ENCODE results near the gene ATP8A2. TPM values are rescaled to one million over a fixed set of nuclear protein-coding genes. Genes with fewer than 3 reads are reported as not detected.

The ATP8A2 gene
- total and polyA plus RNA-seq, 9 of the 15 experiments (the other 6 are each of a cell fraction or from before 2014, with no cell fraction given) = under 0.01 to 0.33 (median 0.06) TPM; not detected in 4

DNA sequence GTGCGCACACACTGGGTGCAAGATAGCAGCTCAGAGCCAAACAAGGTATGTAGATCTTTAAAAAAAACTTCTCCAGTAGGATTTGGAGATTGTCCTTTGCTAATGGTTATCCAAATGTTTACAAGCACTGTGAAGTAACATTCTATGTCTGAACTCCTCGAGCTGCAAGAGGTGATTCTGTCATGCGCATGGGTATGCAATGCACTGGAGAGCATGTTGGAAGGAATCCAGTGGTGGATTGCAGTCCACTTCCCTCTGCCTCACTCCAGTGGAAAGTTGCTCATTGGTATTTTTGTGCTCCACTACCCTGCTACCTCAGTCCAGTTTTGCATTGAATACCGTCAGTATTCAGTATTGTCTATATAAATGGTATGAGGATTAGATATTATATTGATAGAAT lies 132.1 kb downstream of the ATP8A2 start:
- Histone ChIP-seq H2AFZ (ENCODE audit: low read depth, low read length) (no peak overlapping the region), H3K36me3 (ENCODE audit: control insufficient read depth, insufficient read depth, low read length) (no peaks in the 10 kb centered on the region), H3K27ac (ENCODE audit: extremely low read depth, low read depth, low read length) (no peak overlapping the region), H3K4me1 (replicated peaks in 1 of 2; ENCODE audit: control insufficient read depth in 2 of 2, insufficient read depth in 2 of 2, low read length in 2 of 2) (no peaks in the 10 kb centered on the region), H3K4me3 (no peak overlapping the region), H3K27me3 (ENCODE audit: control insufficient read depth in 2 of 2, insufficient read depth in 2 of 2, low read length in 2 of 2) (peaks cover 0 to 15% of the 10 kb centered on the region in 2 experiments; a peak in 3 of 5 replicates), H3K9me1 (ENCODE audit: control insufficient read depth, insufficient read depth, low read length) (no peaks in the 10 kb centered on the region), H4K20me1 (replicated peaks; ENCODE audit: control insufficient read depth, insufficient read depth, low read length) (no peaks in the 10 kb centered on the region), H3K79me2 (ENCODE audit: control insufficient read depth, insufficient read depth, low read length) (no peaks in the 10 kb centered on the region), H3K9me3 (replicated peaks; ENCODE audit: control insufficient read depth, insufficient read depth, low read depth, low read length) (no peaks in the 10 kb centered on the region), H3K4me2 (ENCODE audit: insufficient read depth, low read length) (no peak overlapping the region), H3K9ac (ENCODE audit: insufficient read depth in 1 of 2, low read depth in 2 of 2, low read length in 2 of 2) (no peak overlapping the region)
- FAIRE-seq = no peak
- TF ChIP-seq ZNF212 (CRISPR knock-in tag; IDR thresholded peaks at IDR 0.05) (no peak), ZNF12 (CRISPR knock-in tag; IDR thresholded peaks at IDR 0.05) (no peak), ZNF239 (CRISPR knock-in tag; IDR thresholded peaks at IDR 0.05) (no peak), ZNF143 (CRISPR knock-in tag; IDR thresholded peaks at IDR 0.05) (no peak), PURB (CRISPR knock-in tag; IDR thresholded peaks at IDR 0.05; ENCODE audit: low read depth) (no peak), KLF1 (tag; IDR thresholded peaks at IDR 0.05) (no peak), BACH1 (tag; IDR thresholded peaks at IDR 0.05) (no peak), CCNT2 (IDR thresholded peaks at IDR 0.05; ENCODE audit: borderline replicate concordance, extremely low read depth, insufficient read length, low read depth, low read length) (no peak), ZFP30 (CRISPR knock-in tag; IDR thresholded peaks at IDR 0.05; ENCODE audit: borderline replicate concordance) (no peak), HBP1 (CRISPR knock-in tag; IDR thresholded peaks at IDR 0.05) (no peak), ZNF77 (CRISPR knock-in tag; IDR thresholded peaks at IDR 0.05) (no peak), ARHGAP35 (IDR thresholded peaks at IDR 0.05; ENCODE audit: partially characterized antibody) (no peak), ZFP36 (IDR thresholded peaks at IDR 0.05; ENCODE audit: low read depth, low read length, partially characterized antibody) (no peak), KDM5B (IDR thresholded peaks at IDR 0.05; ENCODE audit: insufficient replicate concordance, low read depth, low read length) (no peak), HNRNPH1 (optimal IDR thresholded peaks at IDR 0.05; ENCODE audit: low read depth, low read length) (no peak), USF1 (CRISPR knock-in tag; IDR thresholded peaks at IDR 0.05) (no peak), ZNF431 (CRISPR knock-in tag; IDR thresholded peaks at IDR 0.05) (no peak)
- TF ChIP-seq, protein P1, sequence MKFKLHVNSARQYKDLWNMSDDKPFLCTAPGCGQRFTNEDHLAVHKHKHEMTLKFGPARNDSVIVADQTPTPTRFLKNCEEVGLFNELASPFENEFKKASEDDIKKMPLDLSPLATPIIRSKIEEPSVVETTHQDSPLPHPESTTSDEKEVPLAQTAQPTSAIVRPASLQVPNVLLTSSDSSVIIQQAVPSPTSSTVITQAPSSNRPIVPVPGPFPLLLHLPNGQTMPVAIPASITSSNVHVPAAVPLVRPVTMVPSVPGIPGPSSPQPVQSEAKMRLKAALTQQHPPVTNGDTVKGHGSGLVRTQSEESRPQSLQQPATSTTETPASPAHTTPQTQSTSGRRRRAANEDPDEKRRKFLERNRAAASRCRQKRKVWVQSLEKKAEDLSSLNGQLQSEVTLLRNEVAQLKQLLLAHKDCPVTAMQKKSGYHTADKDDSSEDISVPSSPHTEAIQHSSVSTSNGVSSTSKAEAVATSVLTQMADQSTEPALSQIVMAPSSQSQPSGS (CRISPR knock-in tag; IDR thresholded peaks at IDR 0.05) = no peak
- WGBS (ENCODE audit: insufficient coverage, low coverage, missing lambda C conversion rate) = 41% methylated on average over 4 of the region's 4 CpGs
- CTCF ChIA-PET (ENCODE audit: low intra/inter-chr PET ratio) = no interaction called here
- in situ Hi-C loops (cut with MboI) (no loop called here), intact Hi-C loops (cut with micrococcal nuclease) (no loop called here)
- DNase-seq (ENCODE audit: extremely low read depth in 1 of 4, low spot score in 3 of 4) = no peak
- no peak for ATAC-seq
- POLR2A ChIA-PET = no interaction called here
- no TSS peak for BruUV-seq (replicated peaks)

Data from K562 (cell line).